K562 (cell line): ENCODE data around the gene COX4I2. TPM values are rescaled to one million over a fixed set of nuclear protein-coding genes. Genes with fewer than 3 reads are reported as not detected.

Source experiments
- ATAC-seq: fragments of 200-7000 bp; cut with Tn5 transposase; 3 replicates; pipeline ENCODE4 v1.9.1; 2020; ENCODE audit warnings: moderate library complexity
- BruUV-seq: library from RNA; stranded (reverse); fragments of 400-500 nt; replicated peaks from 2 replicates; lab custom pipeline; 2021; lab: Mats Ljungman, UMichigan
- CTCF ChIA-PET: fragments of 300-600 bp; formaldehyde crosslinking; extraction: SDS; loops from one replicate; lab custom pipeline; 2021; ENCODE audit warnings: low intra/inter-chr PET ratio; lab: Yijun Ruan, JAX
- POLR2A ChIA-PET: fragments of 300-600, 350-650 bp; sonication (Branson Sonifier 250); formaldehyde crosslinking; extraction: SDS; loops from one replicate; lab custom pipeline; 2021; ENCODE audit warnings: antibody characterized with exemption, inconsistent platforms; lab: Yijun Ruan, JAX
- DNase-seq, 4 experiments: peaks; one replicate each; pipeline versions ENCODE4 v3.0.0 to v3.0.0-alpha.2; 2011 to 2018; ENCODE audit warnings: low spot score in 3 of 4, mixed read lengths in 3 of 4; ENCODE audit errors: extremely low read depth in 1 of 4
- FAIRE-seq: peaks from 2 replicates; lab custom pipeline; 2011; peaks lifted over from hg19 to GRCh38; lab: Jason Lieb, UNC
- H2AFZ ChIP-seq: 2 replicates; pipeline ENCODE4 v1.6.0; 2011; ENCODE audit warnings: low read depth, low read length, control low read depth, inconsistent platforms
- H3K27ac ChIP-seq: fragments of 200-600 bp; 3 replicates; pipeline ENCODE4 v1.8.0; 2011; ENCODE audit warnings: low read depth, mild to moderate bottlenecking, control low read depth, inconsistent platforms, low read length, moderate library complexity, mixed read lengths; ENCODE audit errors: extremely low read depth
- H3K27me3 ChIP-seq, 2 experiments: fragments of 300-600 bp in 1 of 2; 2 replicates in 1 of 2; 3 replicates in 1 of 2; pipeline versions ENCODE4 v1.6.0 to v1.8.0; 2011; ENCODE audit warnings: inconsistent platforms in 2 of 2, low read length in 2 of 2, mild to moderate bottlenecking in 1 of 2, mixed read lengths in 1 of 2, moderate library complexity in 1 of 2; ENCODE audit not compliant: control insufficient read depth in 2 of 2, insufficient read depth in 2 of 2
- H3K36me3 ChIP-seq: fragments of 300-600 bp; 3 replicates; pipeline ENCODE4 v1.8.0; 2011; ENCODE audit warnings: mild to moderate bottlenecking, low read length, inconsistent platforms; ENCODE audit not compliant: control insufficient read depth, insufficient read depth
- H3K4me1 ChIP-seq, 2 experiments: fragments of 200-600 bp in 1 of 2; replicated peaks in 1 of 2; 2 replicates in 1 of 2; 3 replicates in 1 of 2; pipeline versions ENCODE4 v1.5.1 to v1.8.0; 2011; ENCODE audit warnings: inconsistent platforms in 2 of 2, low read length in 2 of 2, mild to moderate bottlenecking in 1 of 2, mixed read lengths in 1 of 2, moderate library complexity in 1 of 2; ENCODE audit not compliant: control insufficient read depth in 2 of 2, insufficient read depth in 2 of 2
- H3K4me2 ChIP-seq: 2 replicates; pipeline ENCODE4 v1.6.1; 2011; ENCODE audit warnings: low read length, control low read depth, inconsistent platforms, mixed read lengths; ENCODE audit not compliant: insufficient read depth
- H3K4me3 ChIP-seq: fragments of 200-600 bp; sonication (generic), shearing (Covaris generic); 2 replicates; pipeline ENCODE4 v1.5.1; 2016; ENCODE audit warnings: control low read depth, inconsistent platforms
- H3K79me2 ChIP-seq: fragments of 200-600 bp; 3 replicates; pipeline ENCODE4 v1.8.0; 2011; ENCODE audit warnings: low read length, inconsistent platforms; ENCODE audit not compliant: control insufficient read depth, insufficient read depth
- H3K9ac ChIP-seq, 2 experiments: 2 replicates each; pipeline versions ENCODE4 v1.6.0 to v1.6.1; 2011; ENCODE audit warnings: low read depth in 2 of 2, low read length in 2 of 2, control low read depth in 1 of 2, inconsistent platforms in 1 of 2, mild to moderate bottlenecking in 1 of 2, mixed read lengths in 1 of 2; ENCODE audit not compliant: insufficient read depth in 1 of 2
- H3K9me1 ChIP-seq: one replicate; pipeline ENCODE4 v1.6.0; 2011; ENCODE audit warnings: inconsistent platforms, mild to moderate bottlenecking, low read length, moderate library complexity; ENCODE audit not compliant: control insufficient read depth, insufficient read depth
- H3K9me3 ChIP-seq: replicated peaks from 2 replicates; pipeline ENCODE4 v1.5.1; 2011; ENCODE audit warnings: low read depth, low read length, inconsistent platforms; ENCODE audit not compliant: control insufficient read depth, insufficient read depth
- H4K20me1 ChIP-seq: replicated peaks from 2 replicates; pipeline ENCODE4 v1.6.1; 2011; ENCODE audit warnings: low read length, inconsistent platforms, mixed read lengths; ENCODE audit not compliant: control insufficient read depth, insufficient read depth
- FOXA1 ChIP-seq: fragments of 450-650 bp; IDR thresholded peaks from 2 replicates; pipeline ENCODE4 v1.6.1; 2016; ENCODE audit warnings: mild to moderate bottlenecking, borderline replicate concordance
- HES1 ChIP-seq: fragments of 450-650 bp; IDR thresholded peaks from 2 replicates; pipeline ENCODE4 v1.6.1; 2016; ENCODE audit warnings: low read depth, mild to moderate bottlenecking, moderate library complexity
- HSF4 ChIP-seq: fragments of 250-450 bp; sonication (Bioruptor Pico); IDR thresholded peaks from 2 replicates; pipeline ENCODE4 v2.1.2; 2022; ENCODE audit warnings: mild to moderate bottlenecking, moderate library complexity, borderline replicate concordance
- KLF6 ChIP-seq: fragments of 250-450 bp; sonication (Bioruptor Pico); IDR thresholded peaks from 2 replicates; pipeline ENCODE4 v1.4.0; 2020; ENCODE audit warnings: mild to moderate bottlenecking, moderate library complexity, borderline replicate concordance
- NUFIP1 ChIP-seq: fragments of 450-650 bp; IDR thresholded peaks from 2 replicates; pipeline ENCODE4 v1.6.1; 2018; ENCODE audit not compliant: partially characterized antibody
- PRMT5 ChIP-seq: sonication (generic); formaldehyde crosslinking; IDR thresholded peaks from 2 replicates; pipeline ENCODE4 v1.5.0; 2020; ENCODE audit warnings: missing genetic modification reagents
- RAD51 ChIP-seq: fragments of 450-650 bp; IDR thresholded peaks from 2 replicates; pipeline ENCODE4 v1.7.1; 2016; ENCODE audit warnings: low read depth, mild to moderate bottlenecking, borderline replicate concordance
- RBFOX2 ChIP-seq: fragments of 200-400 bp; formaldehyde crosslinking; IDR thresholded peaks from 2 replicates; pipeline ENCODE4 v1.6.1; 2017; ENCODE audit warnings: low read depth, mild to moderate bottlenecking, low read length, moderate library complexity
- RBM25 ChIP-seq: fragments of 200-400 bp; formaldehyde crosslinking; IDR thresholded peaks from 2 replicates; pipeline ENCODE4 v1.6.1; 2018; ENCODE audit warnings: low read length, low read depth, moderate library complexity; ENCODE audit not compliant: severe bottlenecking
- RBM34 ChIP-seq: fragments of 200-400 bp; formaldehyde crosslinking; IDR thresholded peaks from 2 replicates; pipeline ENCODE4 v1.6.1; 2018; ENCODE audit warnings: low read length, borderline replicate concordance; ENCODE audit not compliant: insufficient read depth
- SLC30A9 ChIP-seq: fragments of 250-450 bp; sonication (Bioruptor Pico); IDR thresholded peaks from 2 replicates; pipeline ENCODE4 v1.8.0; 2022; ENCODE audit warnings: mild to moderate bottlenecking, moderate library complexity
- SOX6 ChIP-seq: fragments of 450-650 bp; IDR thresholded peaks from 2 replicates; pipeline ENCODE4 v1.6.1; 2014; ENCODE audit warnings: mild to moderate bottlenecking
- TCFL5 ChIP-seq: fragments of 250-450 bp; sonication (Bioruptor Pico); conservative IDR thresholded peaks from 2 replicates; pipeline ENCODE4 v1.6.1; 2021; ENCODE audit warnings: mild to moderate bottlenecking, moderate library complexity, matching md5 sums
- THAP12 ChIP-seq: fragments of 250-450 bp; sonication (Bioruptor Pico); IDR thresholded peaks from 2 replicates; pipeline ENCODE4 v1.9.0; 2021; ENCODE audit warnings: mild to moderate bottlenecking, inconsistent platforms
- ZBTB49 ChIP-seq: sonication (generic); formaldehyde crosslinking; IDR thresholded peaks from 2 replicates; pipeline ENCODE4 v1.8.0; 2022; ENCODE audit warnings: missing genetic modification reagents, mild to moderate bottlenecking, borderline replicate concordance
- ZNF586 ChIP-seq: fragments of 450-650 bp; formaldehyde crosslinking; conservative IDR thresholded peaks from 2 replicates; pipeline ENCODE4 v1.4.0; 2020; ENCODE audit warnings: mild to moderate bottlenecking, moderate library complexity
- WGBS: fragments of 100-300 bp; shearing (Covaris generic); methylation state at CpG from one replicate; pipeline ENCODE4 v1.1.6; 2016; ENCODE audit warnings: low coverage, mixed read lengths; ENCODE audit not compliant: insufficient coverage; ENCODE audit errors: missing lambda C conversion rate; 5-methylcytosine and 5-hydroxymethylcytosine counted together
- in situ Hi-C: fragments of 300-500 bp; cut with MboI; formaldehyde crosslinking; loops from 4 replicates; pipeline ENCODE4 v1.15.0; 2018; ENCODE audit warnings: inconsistent platforms, mixed read lengths
- intact Hi-C: fragments of 100-400 bp; cut with micrococcal nuclease; formaldehyde crosslinking; loops from 2 replicates; pipeline ENCODE4 v1.14.2; 2022
- polyA plus RNA-seq, 8 experiments: library from polyadenylated mRNA; depleted of rRNA in 4 of 8; stranded (reverse) in 5 of 8; unstranded in 3 of 8; fragments of >200 nt; fragmentation: Nextera tagmentation in 2 of 8; fragmentation: Illumina TruSeq in 1 of 8; extraction: Ambion mirVana in 2 of 8; extraction: Trizol in 1 of 8; gene quantifications; 2 replicates each; pipeline versions ENCODE4 v1.2.1 to v1.2.3, GENCODE V29; 2011 to 2014; ENCODE audit warnings: inconsistent platforms in 1 of 8, missing spikeins in 1 of 8
- total RNA-seq, 7 experiments: library from RNA; depleted of rRNA in 6 of 7; stranded (reverse); fragments of >200 nt in 6 of 7; fragmentation: Illumina TruSeq in 2 of 7; extraction: Trizol in 2 of 7; gene quantifications; 2 replicates each; pipeline versions ENCODE4 v1.2.1 to v1.2.3, GENCODE V29; 2011 to 2021; ENCODE audit warnings: low replicate concordance in 1 of 7

The COX4I2 gene
- total and polyA plus RNA-seq, 9 of the 15 experiments (the other 6 are each of a cell fraction or from before 2014, with no cell fraction given) = not detected

GRCh38 chr20:31676609-31676989, 38.9 kb downstream of the COX4I2 start (continued):
- TF ChIP-seq THAP12 (CRISPR knock-in tag) (no peak), RBM25 (no peak), FOXA1 (no peak), HSF4 (no peak)

- peak in 1 of 4 experiments; percentile 7 for DNase-seq
- WGBS = 59% methylated on average over 2 of the region's 2 CpGs
- Histone ChIP-seq H3K79me2 (peaks cover 95% of the 10 kb centered on the region), H3K4me3 (no peak overlapping the region), H3K27ac (peak overlapping the region; percentile 71), H3K9ac (peak overlapping the region; percentile 49 to 51; a peak in 3 of 4 replicates), H3K27me3 (no peaks in the 10 kb centered on the region), H4K20me1 (no peaks in the 10 kb centered on the region), H3K9me1 (no peaks in the 10 kb centered on the region), H3K36me3 (peaks cover 86% of the 10 kb centered on the region), H3K4me1 (peaks cover 76 to 94% of the 10 kb centered on the region in 2 experiments), H3K9me3 (no peaks in the 10 kb centered on the region), H3K4me2 (peak overlapping the region; percentile 43), H2AFZ (no peak overlapping the region)
- intact Hi-C loops (no loop called here), in situ Hi-C loops (no loop called here)
- ATAC-seq = no peak
- no peak for FAIRE-seq
- POLR2A ChIA-PET = interaction anchor here (0.7 to 5.3 kb wide), 9 partner anchors 8 to 105 kb away, joined by 3 to 35 read pairs (median 7); no protein-coding TSS in a partner anchor
- CTCF ChIA-PET = no interaction called here
- BruUV-seq = no TSS peak
- no peak; the same call in 1 of the 2 replicates for TF ChIP-seq KLF6 (CRISPR knock-in tag)
- no peak for TF ChIP-seq ZNF586 (CRISPR knock-in tag)
- TF ChIP-seq SOX6 = no peak
- no peak for TF ChIP-seq RAD51
- no peak for TF ChIP-seq RBFOX2
- no peak for TF ChIP-seq PRMT5
- TF ChIP-seq NUFIP1 = no peak
- no peak for TF ChIP-seq TCFL5
- no peak for TF ChIP-seq SLC30A9 (CRISPR knock-in tag)
- TF ChIP-seq HES1 = no peak
- TF ChIP-seq RBM34 = no peak
- no peak for TF ChIP-seq ZBTB49 (CRISPR knock-in tag)
Measured at GRCh38 chr20:31677553-31678260, 40.0 kb downstream of the COX4I2 start.
